HG03571 (cell line): Measurements from ENCODE around the gene CACNA2D4.
"Not testable (repeated sequence)": the region's sequence is repeated elsewhere in the genome, so short reads cannot be mapped to it uniquely, and the experiment has no call there.

ENCODE experiments used
- ATAC-seq: cut with Tn5 transposase; IDR thresholded peaks from one replicate; pipeline ENCODE4 v1.9.1; 2021; ENCODE audit not compliant: unreplicated experiment

Gene CACNA2D4

GRCh38 chr12:1820191-1820895 lies 98.1 kb downstream of the CACNA2D4 start, which contains the start of gene LRTM2:
Gene LRTM2, plus strand, starts transcription at chr12:1820565. Its CDS starts 7,584 bp downstream, at chr12:1828149.
- ATAC-seq = no peak

GRCh38 chr12:1819571-1819970 lies 98.9 kb downstream of the CACNA2D4 start:
- ATAC-seq = no peak

DNA sequence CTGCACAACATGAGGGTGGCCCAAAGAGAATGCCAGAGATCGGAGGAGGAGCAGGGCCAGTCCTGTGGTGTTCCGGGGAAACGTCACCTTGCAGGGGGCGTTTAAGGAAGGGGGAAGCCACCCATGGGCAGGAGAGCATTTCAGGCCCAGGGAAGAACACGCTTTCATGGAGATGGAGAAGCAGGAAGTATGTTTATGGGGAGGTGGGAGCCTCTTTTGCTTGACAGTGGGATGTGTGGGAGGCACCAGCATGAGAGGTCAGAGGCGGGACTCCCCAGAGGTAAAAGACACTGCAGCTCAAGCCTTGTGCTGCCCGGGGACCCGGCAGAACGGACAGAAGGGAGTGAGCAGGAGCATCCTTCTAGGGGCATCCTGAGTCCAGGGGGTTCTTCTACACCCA lies 99.4 kb downstream of the CACNA2D4 start:
- ATAC-seq = no peak

- not testable (repeated sequence) for ATAC-seq
Observed at GRCh38 chr12:1817928-1818327, 100.5 kb downstream of the CACNA2D4 start.

- ATAC-seq = no peak
Observed at GRCh38 chr12:1816730-1817348, 101.6 kb downstream of the CACNA2D4 start.

DNA sequence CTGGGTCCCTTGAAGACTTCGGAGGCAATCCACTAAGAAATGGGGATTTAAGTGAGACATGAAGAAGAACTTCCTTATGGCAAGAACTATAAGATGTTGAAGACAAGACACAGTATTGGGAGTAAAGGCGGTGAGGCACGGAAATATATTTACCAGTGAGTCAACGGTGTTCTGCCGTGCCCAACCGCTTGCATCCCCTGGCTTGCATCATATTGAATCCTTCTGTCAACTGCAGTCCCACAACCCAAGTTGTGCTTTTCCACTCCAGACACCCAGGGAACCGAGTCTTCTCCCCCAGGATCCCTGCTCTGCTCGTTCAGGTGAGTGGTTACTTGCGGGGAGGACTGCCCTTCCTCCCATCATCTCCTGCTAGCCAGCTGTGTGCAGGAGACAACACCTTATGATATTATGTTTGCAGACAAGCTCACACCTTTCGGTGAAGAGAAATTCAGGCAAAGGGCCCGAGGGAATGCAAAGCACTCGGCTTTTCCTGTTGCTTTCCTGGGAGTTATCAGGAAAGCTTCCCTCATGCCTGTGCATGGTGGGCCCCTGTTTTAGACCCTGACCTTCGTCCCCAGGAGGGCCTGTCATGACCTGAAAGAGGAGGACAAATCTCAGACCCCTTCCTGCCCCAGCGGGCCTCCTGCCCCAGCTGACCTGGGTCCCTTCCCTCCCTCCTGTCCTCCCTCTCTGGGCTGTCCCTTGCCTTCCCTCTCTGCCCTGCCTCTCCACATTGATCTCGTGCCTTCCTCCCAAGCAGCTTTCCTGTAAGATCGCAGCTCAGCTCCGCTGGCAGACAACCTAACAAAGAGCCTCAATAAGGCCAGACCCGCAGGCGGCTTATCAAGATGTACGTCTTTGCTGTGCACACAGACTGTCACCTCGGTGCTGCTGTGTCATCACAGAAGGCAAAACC lies 102.4 kb downstream of the CACNA2D4 start:
- no peak for ATAC-seq

- no peak for ATAC-seq
Observed at GRCh38 chr12:1815108-1815507, 103.3 kb downstream of the CACNA2D4 start.

GRCh38 chr12:1814266-1814665 lies 104.2 kb downstream of the CACNA2D4 start:
- ATAC-seq = no peak

DNA sequence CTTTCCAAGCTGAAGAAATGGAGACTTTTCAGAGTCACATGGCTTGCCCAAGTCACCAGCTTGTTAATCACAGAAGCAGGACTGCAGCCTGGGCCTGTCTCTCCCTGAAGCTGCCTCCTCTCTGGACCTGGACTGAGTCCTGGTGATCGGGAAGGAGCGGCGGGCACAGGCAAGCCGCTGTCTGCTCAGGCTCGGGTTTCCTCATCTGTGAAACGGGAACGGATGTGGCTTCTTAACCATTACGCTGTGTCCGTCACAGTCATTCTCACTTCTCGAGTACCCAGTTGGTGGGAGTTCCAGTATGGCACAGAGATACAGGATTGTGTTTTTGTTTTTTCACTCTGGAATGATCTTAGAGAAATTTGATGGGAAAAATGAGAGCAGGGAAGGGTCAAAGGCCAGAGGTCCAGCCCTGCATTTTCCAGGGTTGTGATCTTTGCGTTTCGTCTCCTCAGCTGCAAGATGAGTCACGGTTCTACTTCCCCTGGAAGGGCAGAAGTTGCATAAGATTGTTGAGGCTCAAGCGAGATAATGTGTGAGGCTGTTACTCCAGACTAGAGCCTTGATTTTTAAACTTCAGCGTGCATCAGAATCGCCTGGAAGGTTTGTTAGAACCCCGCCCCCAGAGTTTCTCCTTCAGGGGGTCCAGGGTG lies 105.7 kb downstream of the CACNA2D4 start:
- no peak for ATAC-seq

DNA sequence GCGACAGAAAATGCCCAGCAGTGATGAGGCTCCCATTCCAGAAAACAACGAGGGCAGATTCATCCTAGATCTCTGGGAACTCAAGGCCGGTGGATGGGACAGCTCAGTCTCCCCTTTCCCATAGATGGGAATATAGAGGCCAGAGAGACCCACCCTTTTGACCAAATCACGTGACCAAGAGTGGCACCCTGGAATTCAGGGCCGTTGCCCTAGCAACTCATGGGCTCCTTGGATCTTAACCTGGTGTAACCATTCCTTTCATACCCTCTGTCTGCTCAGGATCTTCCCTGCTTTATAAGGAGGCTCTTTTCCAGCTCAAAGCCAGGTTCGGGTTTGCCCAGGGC lies 106.5 kb downstream of the CACNA2D4 start:
- ATAC-seq = no peak

- no peak for ATAC-seq
Observed at GRCh38 chr12:1811281-1811947, 107.0 kb downstream of the CACNA2D4 start.

- no peak for ATAC-seq
Observed at GRCh38 chr12:1810931-1811280, 107.5 kb downstream of the CACNA2D4 start.

DNA sequence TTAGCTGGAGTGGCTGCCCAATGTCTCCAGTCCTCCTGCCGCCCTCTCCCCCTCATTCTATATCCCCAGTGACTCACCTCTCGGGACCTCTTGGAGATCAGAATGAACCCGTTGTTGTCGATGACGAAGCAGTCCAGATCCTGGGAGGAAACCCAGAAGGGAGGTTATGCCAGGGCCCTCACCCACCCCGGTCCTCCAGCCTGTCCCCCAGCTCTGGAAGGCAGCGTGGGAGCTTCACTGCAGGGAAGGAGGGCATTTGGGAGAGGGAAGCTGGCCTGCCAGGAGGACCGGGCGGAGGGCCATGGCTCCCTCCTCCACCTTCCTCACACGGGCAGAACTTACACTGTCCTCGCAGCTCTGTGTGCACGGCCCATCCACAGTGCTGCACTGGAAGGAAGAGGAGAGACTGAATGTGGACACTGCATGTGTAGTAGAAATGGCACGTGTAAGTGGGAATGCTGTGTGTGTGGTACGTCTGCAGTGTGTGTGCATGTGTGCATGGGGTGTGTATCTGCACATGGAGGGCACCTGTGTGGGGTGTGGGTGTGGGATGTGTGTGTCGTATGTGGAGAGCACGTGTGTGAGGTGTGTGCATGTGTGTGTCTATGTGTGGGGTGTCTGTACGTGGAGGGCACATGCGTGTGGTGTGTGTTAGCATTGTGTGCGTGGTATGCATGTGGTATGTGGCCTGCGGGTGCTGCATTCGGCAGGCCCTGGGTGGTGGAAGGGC lies 108.1 kb downstream of the CACNA2D4 start:
- no peak for ATAC-seq

DNA sequence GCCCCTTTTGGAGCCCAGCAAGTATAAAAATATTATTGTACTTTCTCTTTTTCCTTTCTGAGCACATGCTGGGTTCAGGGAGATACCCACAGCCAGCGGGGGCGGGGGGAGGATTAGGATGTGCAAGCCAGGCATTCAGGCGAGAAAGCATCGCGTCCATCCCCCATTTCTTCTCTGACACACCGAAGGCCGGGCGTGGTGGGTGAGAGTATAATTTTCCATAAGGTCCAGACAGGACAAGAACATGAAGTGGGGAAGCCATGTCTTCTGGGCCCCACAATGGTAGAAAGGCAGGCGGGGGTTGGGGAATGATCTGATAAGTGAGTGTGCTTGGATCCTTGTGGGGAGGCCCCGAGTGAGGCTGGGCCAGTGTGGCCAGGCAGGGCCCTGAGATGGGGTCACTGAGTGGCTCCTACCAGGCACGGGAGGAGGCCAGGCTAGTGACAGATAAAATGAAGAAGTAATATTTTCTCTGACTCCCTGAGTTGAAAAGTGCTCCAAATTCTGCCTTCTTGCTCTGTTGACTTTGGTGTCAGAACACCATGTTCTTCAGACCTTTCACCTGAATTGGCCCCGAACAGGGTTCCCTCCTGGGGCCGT lies 108.8 kb downstream of the CACNA2D4 start:
- no peak for ATAC-seq

- no peak for ATAC-seq
Observed at GRCh38 chr12:1808798-1809480, 109.5 kb downstream of the CACNA2D4 start.

- ATAC-seq = no peak
Observed at GRCh38 chr12:1808036-1808797, 110.2 kb downstream of the CACNA2D4 start.

DNA sequence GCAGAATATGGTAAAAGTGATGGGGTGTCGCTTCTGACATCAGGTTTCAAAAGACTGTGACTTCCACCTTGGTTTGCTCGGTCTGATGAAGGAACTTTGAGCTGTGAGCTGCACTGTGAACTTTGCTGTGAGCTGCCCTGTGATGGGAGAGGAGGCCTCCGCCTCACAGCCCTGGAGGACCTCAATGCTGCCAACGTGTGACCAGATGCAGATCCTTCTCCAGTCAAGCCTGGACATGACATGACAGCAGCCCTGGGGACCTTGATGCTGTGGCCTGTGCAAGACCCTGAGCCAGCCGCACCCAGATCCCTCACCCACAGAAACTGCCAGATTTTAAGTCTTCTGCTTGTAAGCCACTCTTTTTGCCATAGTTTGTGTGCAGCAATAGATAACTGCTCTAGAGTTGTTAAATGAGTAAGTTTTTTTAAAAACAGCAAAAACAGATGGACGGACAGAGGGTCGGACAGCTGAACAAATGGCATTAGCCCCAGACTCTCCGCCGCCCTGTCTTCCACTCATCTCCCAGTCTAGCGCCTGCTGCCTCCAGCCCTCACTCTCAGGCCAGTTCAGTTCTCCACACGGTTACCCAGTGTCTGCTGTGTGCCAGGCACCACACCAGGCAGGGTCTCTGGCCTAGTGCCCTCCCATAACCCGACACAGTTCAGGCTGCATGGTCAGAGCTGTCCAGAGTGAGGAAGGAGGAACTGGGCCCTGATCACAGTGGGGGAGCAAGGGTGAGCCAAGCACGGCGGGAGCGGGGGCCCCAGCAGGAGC lies 111.2 kb downstream of the CACNA2D4 start:
- ATAC-seq = no peak
